HL-60/S4 treated with retinoic acid at 250 ng/mL for 4 days and 3 days (cell line): Measurements from ENCODE around the gene GH2.
"Not testable (repeated sequence)": the region's sequence is repeated elsewhere in the genome, so short reads cannot be mapped to it uniquely, and the experiment has no call there.

Source experiments
- in situ Hi-C: fragments of 300-500 bp; cut with MboI; formaldehyde crosslinking; loops from 2 replicates; pipeline ENCODE4 v1.7.0; 2022; ENCODE audit warnings: low sequenced_read_pairs

Gene GH2

GRCh38 chr17:63880706-63881105 lies 1.0 kb downstream of the GH2 start:
- in situ Hi-C loops, result no loop called here

GRCh38 chr17:63878413-63878812 lies 3.3 kb downstream of the GH2 start:
- in situ Hi-C loops, result not testable (repeated sequence)

- in situ Hi-C loops, result not testable (repeated sequence)
Observed at GRCh38 chr17:63874693-63875092, 7.1 kb downstream of the GH2 start.

GRCh38 chr17:63874061-63874626 lies 7.6 kb downstream of the GH2 start:
- in situ Hi-C loops, result not testable (repeated sequence)

GRCh38 chr17:63873577-63873976 lies 8.2 kb downstream of the GH2 start, which contains the start of gene CSH2:
CSH2 (minus strand) TSS chr17:63873677; CDS start chr17:63873614, 63 bp downstream.
- in situ Hi-C loops, result not testable (repeated sequence)

GRCh38 chr17:63871646-63872365 lies 9.9 kb downstream of the GH2 start:
- in situ Hi-C loops, result not testable (repeated sequence)

GRCh38 chr17:63870292-63870665 lies 11.5 kb downstream of the GH2 start:
- in situ Hi-C loops, result not testable (repeated sequence)

- in situ Hi-C loops, result not testable (repeated sequence)
Observed at GRCh38 chr17:63869491-63870291, 12.1 kb downstream of the GH2 start.

GRCh38 chr17:63866625-63867024 lies 15.1 kb downstream of the GH2 start:
- in situ Hi-C loops, result not testable (repeated sequence)

- in situ Hi-C loops, result no loop called here
Observed at GRCh38 chr17:63859257-63859656, 22.5 kb downstream of the GH2 start.

GRCh38 chr17:63856425-63856824 lies 25.3 kb downstream of the GH2 start:
- in situ Hi-C loops, result not testable (repeated sequence)

- in situ Hi-C loops, result no loop called here
Observed at GRCh38 chr17:63855185-63855584, 26.6 kb downstream of the GH2 start.

GRCh38 chr17:63854709-63855108 lies 27.0 kb downstream of the GH2 start:
- in situ Hi-C loops, result no loop called here

- in situ Hi-C loops, result no loop called here
Observed at GRCh38 chr17:63853260-63853659, 28.5 kb downstream of the GH2 start.

GRCh38 chr17:63850401-63850800 lies 31.3 kb downstream of the GH2 start:
- in situ Hi-C loops, result no loop called here

GRCh38 chr17:63848834-63849689 lies 32.7 kb downstream of the GH2 start:
- in situ Hi-C loops, result loop anchor here (25.0 kb wide), 1 partner anchor 412 kb away; the partner anchor contains the start of gene CYB561

- in situ Hi-C loops, result loop anchor here (25.0 kb wide), 1 partner anchor 410 kb away; the partner anchor contains the start of gene CYB561
Observed at GRCh38 chr17:63847525-63848249, 34.1 kb downstream of the GH2 start.

GRCh38 chr17:63845509-63845908 lies 36.2 kb downstream of the GH2 start:
- in situ Hi-C loops, result loop anchor here (25.0 kb wide), 1 partner anchor 408 kb away; the partner anchor contains the start of gene CYB561

- in situ Hi-C loops, result loop anchor here (25.0 kb wide), 1 partner anchor 407 kb away; the partner anchor contains the start of gene CYB561
Observed at GRCh38 chr17:63843910-63844677, 37.6 kb downstream of the GH2 start.
